Measurements from ENCODE around the gene EVPL.

Gene EVPL

GRCh38 chr17:75987041-75987440 lies 40.1 kb downstream of the EVPL start:
- Histone ChIP-seq H3K4me3 (ENCODE audit: low read depth, low read length) (no peak overlapping the region), H3K27ac (ENCODE audit: extremely low read depth, low read depth, low read length) (no peak overlapping the region), H3K36me3 (ENCODE audit: control insufficient read depth in 2 of 2, insufficient read depth in 1 of 2, low read length in 2 of 2) (peaks cover 3 to 7% of the 10 kb centered on the region in 2 experiments; a peak in 2 of 3 replicates), H3K9me3 (ENCODE audit: control insufficient read depth, insufficient read depth, low read depth, low read length) (no peaks in the 10 kb centered on the region), H3K4me1 (ENCODE audit: control insufficient read depth, insufficient read depth, low read length) (peaks cover 11% of the 10 kb centered on the region)
- TF ChIP-seq GFI1B (tag by site-specific recombination; IDR thresholded peaks at IDR 0.05) (no peak), ZFP37 (tag by site-specific recombination; IDR thresholded peaks at IDR 0.05) (no peak), ZNF488 (tag by site-specific recombination; IDR thresholded peaks at IDR 0.05) (no peak), ZNF398 (tag by site-specific recombination; IDR thresholded peaks at IDR 0.05) (no peak), ZNF223 (tag by site-specific recombination; IDR thresholded peaks at IDR 0.05) (no peak), ZNF529 (tag by site-specific recombination; IDR thresholded peaks at IDR 0.05; ENCODE audit: insufficient replicate concordance) (no peak), MZF1 (tag by site-specific recombination; IDR thresholded peaks at IDR 0.05; ENCODE audit: borderline replicate concordance) (no peak), WT1 (tag by site-specific recombination; IDR thresholded peaks at IDR 0.05) (no peak), ZNF473 (tag by site-specific recombination; IDR thresholded peaks at IDR 0.05) (no peak), MEIS1 (CRISPR knock-in tag; IDR thresholded peaks at IDR 0.05; ENCODE audit: borderline replicate concordance) (no peak), ZNF132 (tag by site-specific recombination; IDR thresholded peaks at IDR 0.05; ENCODE audit: borderline replicate concordance) (no peak), ZNF366 (tag by site-specific recombination; conservative IDR thresholded peaks at IDR 0.05) (no peak)
- POLR2A ChIA-PET: interaction anchor here (0.7 kb wide), 1 partner anchor 137 kb away, joined by 8 read pairs; no protein-coding TSS in a partner anchor
- CTCF ChIA-PET: interaction anchor here (1.4 to 2.4 kb wide), 2 partner anchors 13 to 17 kb away, joined by 6 to 16 read pairs; partner anchors contain the start of gene CDK3

- Histone ChIP-seq H3K4me1 (ENCODE audit: control insufficient read depth, insufficient read depth, low read length) (peaks cover 11% of the 10 kb centered on the region), H3K4me3 (ENCODE audit: low read depth, low read length) (no peak overlapping the region)
- TF ChIP-seq ZNF792 (tag by site-specific recombination; IDR thresholded peaks at IDR 0.05) (no peak), ZNF521 (tag by site-specific recombination; IDR thresholded peaks at IDR 0.05) (no peak), PRDM10 (tag by site-specific recombination; IDR thresholded peaks at IDR 0.05) (no peak), PATZ1 (tag by site-specific recombination; IDR thresholded peaks at IDR 0.05) (no peak), ZNF707 (tag by site-specific recombination; IDR thresholded peaks at IDR 0.05) (no peak), GLIS2 (tag by site-specific recombination; IDR thresholded peaks at IDR 0.05) (no peak), ZFP37 (tag by site-specific recombination; IDR thresholded peaks at IDR 0.05) (no peak), OSR2 (tag by site-specific recombination; IDR thresholded peaks at IDR 0.05) (no peak), ZNF529 (tag by site-specific recombination; IDR thresholded peaks at IDR 0.05; ENCODE audit: insufficient replicate concordance) (no peak), KLF16 (tag by site-specific recombination; IDR thresholded peaks at IDR 0.05) (no peak), ZNF350 (tag by site-specific recombination; IDR thresholded peaks at IDR 0.05) (no peak), INSM2 (tag by site-specific recombination; IDR thresholded peaks at IDR 0.05) (no peak), KLF10 (tag by site-specific recombination; IDR thresholded peaks at IDR 0.05) (no peak), KLF17 (tag by site-specific recombination; IDR thresholded peaks at IDR 0.05) (no peak), ZNF664 (tag by site-specific recombination; IDR thresholded peaks at IDR 0.05) (no peak)
These were observed 41.1 kb downstream of the EVPL start for GRCh38 chr17:75985986-75986385.

More at GRCh38 chr17:75985986-75986385, 41.1 kb downstream of the EVPL start:
- POLR2A ChIA-PET: no interaction called here
- Histone ChIP-seq H3K9me3 (ENCODE audit: control insufficient read depth, insufficient read depth, low read depth, low read length) (no peaks in the 10 kb centered on the region), H3K27ac (ENCODE audit: extremely low read depth, low read depth, low read length) (no peak overlapping the region), H3K36me3 (ENCODE audit: control insufficient read depth in 2 of 2, insufficient read depth in 1 of 2, low read length in 2 of 2) (peaks cover 0 to 3% of the 10 kb centered on the region in 2 experiments; a peak in 1 of 3 replicates)
- CTCF ChIA-PET: interaction anchor here (2.7 kb wide), 1 partner anchor 19 kb away, joined by 15 read pairs; no protein-coding TSS in a partner anchor

All from HEK293 (cell line).